SJSA1 (cell line): ENCODE data around the gene GSN. TPM values are rescaled to one million over a fixed set of nuclear protein-coding genes. Genes with fewer than 3 reads are reported as not detected.

Source experiments
- DNase-seq, 2 experiments: peaks; one replicate each; pipeline ENCODE4 v3.0.0-alpha.2; 2015 to 2020; ENCODE audit warnings: low spot score in 2 of 2, low read depth in 1 of 2
- H3K27ac ChIP-seq: fragments of 250-450 bp; sonication (Bioruptor Pico); 2 replicates; pipeline ENCODE4 v1.5.1; 2020; ENCODE audit warnings: mild to moderate bottlenecking, moderate library complexity
- H3K27me3 ChIP-seq: fragments of 250-450 bp; sonication (Bioruptor Pico); replicated peaks from 2 replicates; pipeline ENCODE4 v1.5.1; 2020; ENCODE audit warnings: mild to moderate bottlenecking, moderate library complexity
- H3K36me3 ChIP-seq: fragments of 250-450 bp; sonication (Bioruptor Pico); 2 replicates; pipeline ENCODE4 v1.5.1; 2020; ENCODE audit warnings: mild to moderate bottlenecking
- H3K4me1 ChIP-seq: fragments of 250-450 bp; sonication (Bioruptor Pico); replicated peaks from 2 replicates; pipeline ENCODE4 v1.6.1; 2021; ENCODE audit warnings: mild to moderate bottlenecking
- H3K4me3 ChIP-seq: fragments of 250-450 bp; sonication (Bioruptor Pico); 2 replicates; pipeline ENCODE4 v1.5.1; 2020; ENCODE audit warnings: mild to moderate bottlenecking
- H3K9me3 ChIP-seq: fragments of 250-450 bp; sonication (Bioruptor Pico); replicated peaks from 2 replicates; pipeline ENCODE4 v1.5.1; 2020; ENCODE audit warnings: mild to moderate bottlenecking
- total RNA-seq: library from RNA; depleted of rRNA; stranded (reverse); fragments of >200 nt; shearing (Covaris generic); gene quantifications from 2 replicates; pipeline ENCODE4 v1.2.3, GENCODE V29; 2014

GSN gene
- total RNA-seq, 1 experiment from 2014 or later = 331 TPM

- DNase-seq = no peak
- peaks cover 34% of the 10 kb centered on the region for H3K36me3 ChIP-seq
- H3K9me3 ChIP-seq = no peaks in the 10 kb centered on the region
- H3K4me3 ChIP-seq = no peak overlapping the region
- no peaks in the 10 kb centered on the region for H3K27me3 ChIP-seq
- no peak overlapping the region for H3K27ac ChIP-seq
- H3K4me1 ChIP-seq = peaks cover 13% of the 10 kb centered on the region
These were observed 26.3 kb downstream of the GSN start for GRCh38 chr9:121294151-121294743.

GRCh38 chr9:121294866-121295661, 27.1 kb downstream of the GSN start:
- H3K9me3 ChIP-seq = no peaks in the 10 kb centered on the region
- no peak for DNase-seq
- H3K27ac ChIP-seq = no peak overlapping the region
- H3K27me3 ChIP-seq = no peaks in the 10 kb centered on the region
- no peak overlapping the region for H3K4me3 ChIP-seq
- peaks cover 9% of the 10 kb centered on the region; the same call in 1 of the 2 replicates for H3K4me1 ChIP-seq
- peaks cover 26% of the 10 kb centered on the region for H3K36me3 ChIP-seq

- H3K36me3 ChIP-seq = peaks cover 26% of the 10 kb centered on the region
- peaks cover 9% of the 10 kb centered on the region; the same call in 1 of the 2 replicates for H3K4me1 ChIP-seq
- DNase-seq = no peak
- H3K27ac ChIP-seq = no peak overlapping the region
- no peaks in the 10 kb centered on the region for H3K9me3 ChIP-seq
- H3K27me3 ChIP-seq = no peaks in the 10 kb centered on the region
- H3K4me3 ChIP-seq = no peak overlapping the region
These were observed 27.8 kb downstream of the GSN start for GRCh38 chr9:121295662-121296191.

GRCh38 chr9:121296213-121297127, 28.5 kb downstream of the GSN start:
- no peak overlapping the region for H3K27ac ChIP-seq
- peaks cover 26% of the 10 kb centered on the region for H3K36me3 ChIP-seq
- peaks cover 9% of the 10 kb centered on the region; the same call in 1 of the 2 replicates for H3K4me1 ChIP-seq
- H3K4me3 ChIP-seq = no peak overlapping the region
- H3K27me3 ChIP-seq = no peaks in the 10 kb centered on the region
- DNase-seq = no peak
- H3K9me3 ChIP-seq = no peaks in the 10 kb centered on the region

- Histone ChIP-seq H3K4me1 (peaks cover 9% of the 10 kb centered on the region; the same call in 1 of the 2 replicates), H3K27ac (no peak overlapping the region), H3K27me3 (no peaks in the 10 kb centered on the region), H3K9me3 (no peaks in the 10 kb centered on the region), H3K36me3 (peaks cover 31% of the 10 kb centered on the region), H3K4me3 (no peak overlapping the region)
- DNase-seq = no peak
These were observed 29.4 kb downstream of the GSN start for GRCh38 chr9:121297389-121297788.

GRCh38 chr9:121298016-121298538, 30.1 kb downstream of the GSN start:
- no peak for DNase-seq
- Histone ChIP-seq H3K27ac (no peak overlapping the region), H3K36me3 (peaks cover 38% of the 10 kb centered on the region), H3K9me3 (no peaks in the 10 kb centered on the region), H3K27me3 (no peaks in the 10 kb centered on the region), H3K4me3 (no peak overlapping the region), H3K4me1 (peaks cover 9% of the 10 kb centered on the region; the same call in 1 of the 2 replicates)

- peaks cover 9% of the 10 kb centered on the region; the same call in 1 of the 2 replicates for H3K4me1 ChIP-seq
- no peak overlapping the region for H3K27ac ChIP-seq
- no peak for DNase-seq
- H3K9me3 ChIP-seq = no peaks in the 10 kb centered on the region
- no peaks in the 10 kb centered on the region for H3K27me3 ChIP-seq
- H3K4me3 ChIP-seq = no peak overlapping the region
- peaks cover 46% of the 10 kb centered on the region for H3K36me3 ChIP-seq
These were observed 30.9 kb downstream of the GSN start for GRCh38 chr9:121298689-121299466.

- no peak overlapping the region for H3K27ac ChIP-seq
- peaks cover 9% of the 10 kb centered on the region; the same call in 1 of the 2 replicates for H3K4me1 ChIP-seq
- peaks cover 48% of the 10 kb centered on the region for H3K36me3 ChIP-seq
- H3K4me3 ChIP-seq = no peak overlapping the region
- no peaks in the 10 kb centered on the region for H3K9me3 ChIP-seq
- DNase-seq = no peak
- no peaks in the 10 kb centered on the region for H3K27me3 ChIP-seq
These were observed 31.7 kb downstream of the GSN start for GRCh38 chr9:121299467-121300282.

- no peak for DNase-seq
- Histone ChIP-seq H3K4me1 (peaks cover 9% of the 10 kb centered on the region; the same call in 1 of the 2 replicates), H3K27me3 (no peaks in the 10 kb centered on the region), H3K27ac (no peak overlapping the region), H3K36me3 (peaks cover 48% of the 10 kb centered on the region), H3K4me3 (no peak overlapping the region), H3K9me3 (no peaks in the 10 kb centered on the region)
These were observed 32.5 kb downstream of the GSN start for GRCh38 chr9:121300283-121301119.

- Histone ChIP-seq H3K4me1 (peaks cover 9% of the 10 kb centered on the region; the same call in 1 of the 2 replicates), H3K9me3 (no peaks in the 10 kb centered on the region), H3K27ac (no peak overlapping the region), H3K4me3 (no peak overlapping the region), H3K27me3 (no peaks in the 10 kb centered on the region), H3K36me3 (peaks cover 38% of the 10 kb centered on the region)
- DNase-seq = no peak
These were observed 33.9 kb downstream of the GSN start for GRCh38 chr9:121301881-121302286.

GRCh38 chr9:121302341-121302740, 34.4 kb downstream of the GSN start:
- Histone ChIP-seq H3K27me3 (no peaks in the 10 kb centered on the region), H3K4me1 (peaks cover 8% of the 10 kb centered on the region; the same call in 1 of the 2 replicates), H3K27ac (no peak overlapping the region), H3K36me3 (peaks cover 39% of the 10 kb centered on the region), H3K9me3 (no peaks in the 10 kb centered on the region), H3K4me3 (no peak overlapping the region)
- no peak for DNase-seq
